GM21528 (cell line): ENCODE results near the gene RBM33.

ENCODE experiments used
- ATAC-seq: cut with Tn5 transposase; IDR thresholded peaks from one replicate; pipeline ENCODE4 v1.9.1; 2021; ENCODE audit warnings: mild to moderate bottlenecking, moderate library complexity; ENCODE audit not compliant: unreplicated experiment, low FRiP score

Gene RBM33

GRCh38 chr7:155625557-155625956 lies 18.9 kb upstream of the RBM33 start:
- ATAC-seq, result no peak

- no peak for ATAC-seq
Measured at GRCh38 chr7:155629171-155629570, 15.3 kb upstream of the RBM33 start.

GRCh38 chr7:155631155-155631554 lies 13.3 kb upstream of the RBM33 start:
- no peak for ATAC-seq

- no peak for ATAC-seq
Measured at GRCh38 chr7:155635817-155636216, 8.6 kb upstream of the RBM33 start.

GRCh38 chr7:155637155-155637554 lies 7.3 kb upstream of the RBM33 start:
- ATAC-seq, result no peak

- ATAC-seq, result no peak
Measured at GRCh38 chr7:155638366-155638765, 6.1 kb upstream of the RBM33 start.

GRCh38 chr7:155639958-155640520 lies 4.4 kb upstream of the RBM33 start:
- ATAC-seq, result no peak

- no peak for ATAC-seq
Measured at GRCh38 chr7:155640629-155641028, 3.8 kb upstream of the RBM33 start.

GRCh38 chr7:155643804-155644177 lies 670 bp upstream of the RBM33 start:
- no peak for ATAC-seq

- ATAC-seq, result peak; percentile 45
Measured at GRCh38 chr7:155644971-155645509, 579 bp downstream of the RBM33 start.

- ATAC-seq, result no peak
Measured at GRCh38 chr7:155645662-155646061, 1.2 kb downstream of the RBM33 start.

- no peak for ATAC-seq
Measured at GRCh38 chr7:155646669-155647068, 2.2 kb downstream of the RBM33 start.

GRCh38 chr7:155647302-155647701 lies 2.8 kb downstream of the RBM33 start:
- no peak for ATAC-seq

- ATAC-seq, result no peak
Measured at GRCh38 chr7:155647734-155648133, 3.3 kb downstream of the RBM33 start.

- no peak for ATAC-seq
Measured at GRCh38 chr7:155648752-155649339, 4.4 kb downstream of the RBM33 start.

GRCh38 chr7:155649588-155649987 lies 5.1 kb downstream of the RBM33 start:
- ATAC-seq, result no peak

GRCh38 chr7:155652156-155653114 lies 8.0 kb downstream of the RBM33 start:
- ATAC-seq, result no peak

GRCh38 chr7:155653803-155654202 lies 9.3 kb downstream of the RBM33 start:
- ATAC-seq, result no peak

GRCh38 chr7:155656891-155657290 lies 12.4 kb downstream of the RBM33 start:
- ATAC-seq, result no peak

- ATAC-seq, result peak; percentile 81
Measured at GRCh38 chr7:155660059-155660757, 15.7 kb downstream of the RBM33 start.

- ATAC-seq, result peak; percentile 62
Measured at GRCh38 chr7:155660758-155661093, 16.3 kb downstream of the RBM33 start.
